Gastrocnemius medialis (tissue), 4 donors: ENCODE measurements around the gene CCNQ.

Experiments used
- POLR2A ChIP-seq, 2 donors: fragments of 450-650 bp; IDR thresholded peaks; one replicate each; pipeline ENCODE4 v1.6.1; 2017; ENCODE audit warnings: antibody characterized with exemption in 2 of 2, mild to moderate bottlenecking in 2 of 2, moderate library complexity in 2 of 2
- TF ChIP-seq, protein P1 (sequence below), 5 experiments: fragments of 450-650 bp in 3 of 5; fragments of 200-600 bp in 2 of 5; sonication (generic) in 2 of 5; IDR thresholded peaks in 4 of 5; conservative IDR thresholded peaks in 1 of 5; 1 replicate in 4 of 5; 2 replicates in 1 of 5; pipeline ENCODE4 v1.5.1; 2016 to 2019; ENCODE audit warnings: antibody characterized with exemption in 5 of 5, mild to moderate bottlenecking in 3 of 5, moderate library complexity in 3 of 5

GRCh38 chrX:153620576-153620975, 21.6 kb upstream of the CCNQ start:
- no peak for TF ChIP-seq POLR2A (IDR thresholded peaks at IDR 0.05)
- TF ChIP-seq, protein P1, sequence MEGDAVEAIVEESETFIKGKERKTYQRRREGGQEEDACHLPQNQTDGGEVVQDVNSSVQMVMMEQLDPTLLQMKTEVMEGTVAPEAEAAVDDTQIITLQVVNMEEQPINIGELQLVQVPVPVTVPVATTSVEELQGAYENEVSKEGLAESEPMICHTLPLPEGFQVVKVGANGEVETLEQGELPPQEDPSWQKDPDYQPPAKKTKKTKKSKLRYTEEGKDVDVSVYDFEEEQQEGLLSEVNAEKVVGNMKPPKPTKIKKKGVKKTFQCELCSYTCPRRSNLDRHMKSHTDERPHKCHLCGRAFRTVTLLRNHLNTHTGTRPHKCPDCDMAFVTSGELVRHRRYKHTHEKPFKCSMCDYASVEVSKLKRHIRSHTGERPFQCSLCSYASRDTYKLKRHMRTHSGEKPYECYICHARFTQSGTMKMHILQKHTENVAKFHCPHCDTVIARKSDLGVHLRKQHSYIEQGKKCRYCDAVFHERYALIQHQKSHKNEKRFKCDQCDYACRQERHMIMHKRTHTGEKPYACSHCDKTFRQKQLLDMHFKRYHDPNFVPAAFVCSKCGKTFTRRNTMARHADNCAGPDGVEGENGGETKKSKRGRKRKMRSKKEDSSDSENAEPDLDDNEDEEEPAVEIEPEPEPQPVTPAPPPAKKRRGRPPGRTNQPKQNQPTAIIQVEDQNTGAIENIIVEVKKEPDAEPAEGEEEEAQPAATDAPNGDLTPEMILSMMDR (IDR thresholded peaks at IDR 0.05 in 4 of 5, conservative IDR thresholded peaks at IDR 0.05 in 1 of 5), result no peak
